HepG2 (cell line): ENCODE measurements around the gene CHKA. TPM values are rescaled to one million over a fixed set of nuclear protein-coding genes. Genes with fewer than 3 reads are reported as not detected.
A peak's percentile ranks its signal among the peaks of the same experiment; 100 is the strongest.

Experiments
- ATAC-seq: fragments of 200-7000 bp; cut with Tn5 transposase; 3 replicates; pipeline ENCODE4 v1.9.1; 2020; ENCODE audit warnings: mild to moderate bottlenecking, moderate library complexity
- BruUV-seq: library from RNA; stranded (reverse); fragments of 400-500 nt; replicated peaks from 2 replicates; lab custom pipeline; 2021; lab: Mats Ljungman, UMichigan
- CTCF ChIA-PET: fragments of 300-600 bp; formaldehyde crosslinking; extraction: SDS; loops from one replicate; lab custom pipeline; 2021; ENCODE audit warnings: low total read pairs, inconsistent platforms, low intra/inter-chr PET ratio; lab: Yijun Ruan, JAX
- POLR2A ChIA-PET: fragments of 350-600 bp; sonication (Branson Sonifier 250); formaldehyde crosslinking; loops from one replicate; lab custom pipeline; 2020; ENCODE audit warnings: antibody characterized with exemption, inconsistent platforms; lab: Yijun Ruan, JAX
- DNase-seq: peaks from one replicate; pipeline ENCODE4 v3.0.0-alpha.2; 2015; ENCODE audit warnings: low spot score
- FAIRE-seq: peaks from 3 replicates; lab custom pipeline; 2011; peaks lifted over from hg19 to GRCh38; lab: Jason Lieb, UNC
- H2AFZ ChIP-seq: one replicate; pipeline ENCODE4 v1.6.1; 2011; ENCODE audit warnings: low read length, inconsistent platforms
- H3K27ac ChIP-seq: fragments of 300-600 bp; 3 replicates; pipeline ENCODE4 v1.8.0; 2011; ENCODE audit warnings: mixed run types, mild to moderate bottlenecking, mixed read lengths, low read length, inconsistent platforms; ENCODE audit not compliant: insufficient read depth; ENCODE audit errors: extremely low read length
- H3K27me3 ChIP-seq, 2 experiments: fragments of 200-600 bp in 1 of 2; 2 replicates in 1 of 2; 3 replicates in 1 of 2; pipeline versions ENCODE4 v1.6.0 to v1.8.0; 2011; ENCODE audit warnings: low read length in 2 of 2, mild to moderate bottlenecking in 2 of 2, moderate library complexity in 2 of 2, inconsistent platforms in 1 of 2; ENCODE audit not compliant: insufficient read depth in 2 of 2, control insufficient read depth in 1 of 2
- H3K36me3 ChIP-seq, 2 experiments: fragments of 200-600 bp in 1 of 2; replicated peaks in 1 of 2; 2 replicates in 1 of 2; 3 replicates in 1 of 2; pipeline versions ENCODE4 v1.5.1 to v1.8.0; 2011; ENCODE audit warnings: low read length in 2 of 2, inconsistent platforms in 1 of 2; ENCODE audit not compliant: insufficient read depth in 2 of 2, control insufficient read depth in 1 of 2
- H3K4me1 ChIP-seq: 2 replicates; pipeline ENCODE4 v1.5.1; 2012; ENCODE audit warnings: low read length, inconsistent platforms; ENCODE audit not compliant: insufficient read depth
- H3K4me2 ChIP-seq: 2 replicates; pipeline ENCODE4 v1.6.0; 2011; ENCODE audit warnings: low read depth, low read length, inconsistent platforms
- H3K4me3 ChIP-seq, 3 experiments: fragments of 200-600 bp in 1 of 3; sonication (generic), shearing (Covaris generic) in 1 of 3; replicated peaks in 1 of 3; 2 replicates each; pipeline ENCODE4 v1.5.1; 2011 to 2016; ENCODE audit warnings: low read length in 3 of 3, inconsistent platforms in 2 of 3, low read depth in 2 of 3, mild to moderate bottlenecking in 2 of 3, control low read depth in 1 of 3, mixed read lengths in 1 of 3; ENCODE audit not compliant: insufficient read depth in 1 of 3
- H3K79me2 ChIP-seq: one replicate; pipeline ENCODE4 v1.6.1; 2011; ENCODE audit warnings: low read length, inconsistent platforms; ENCODE audit not compliant: insufficient read depth
- H3K9ac ChIP-seq: 2 replicates; pipeline ENCODE4 v1.6.0; 2011; ENCODE audit warnings: mild to moderate bottlenecking, low read depth, low read length, inconsistent platforms; ENCODE audit not compliant: insufficient read depth
- H3K9me3 ChIP-seq: 2 replicates; pipeline ENCODE4 v1.5.1; 2012; ENCODE audit warnings: mild to moderate bottlenecking, low read length
- H4K20me1 ChIP-seq: 2 replicates; pipeline ENCODE4 v1.6.0; 2011; ENCODE audit warnings: inconsistent platforms, mild to moderate bottlenecking, low read length, moderate library complexity; ENCODE audit not compliant: insufficient read depth
- KIAA2018 ChIP-seq: sonication (generic); formaldehyde crosslinking; IDR thresholded peaks from 2 replicates; pipeline ENCODE4 v1.5.0; 2020; ENCODE audit warnings: mild to moderate bottlenecking, missing genetic modification reagents, borderline replicate concordance
- ZNF263 ChIP-seq: sonication (generic); formaldehyde crosslinking; IDR thresholded peaks from 2 replicates; pipeline ENCODE4 v1.4.0; 2020; ENCODE audit warnings: missing genetic modification reagents
- ZNF772 ChIP-seq: sonication (generic); formaldehyde crosslinking; IDR thresholded peaks from 2 replicates; pipeline ENCODE4 v1.5.0; 2020; ENCODE audit warnings: mild to moderate bottlenecking, missing genetic modification reagents
- ZNF781 ChIP-seq: sonication (generic); formaldehyde crosslinking; IDR thresholded peaks from 2 replicates; pipeline ENCODE4 v1.5.1; 2020; ENCODE audit warnings: borderline replicate concordance, mild to moderate bottlenecking, missing genetic modification reagents; ENCODE audit errors: not compliant biosample characterization
- WGBS: methylation state at CpG from one replicate; pipeline ENCODE4 v1.1.6; 2017; ENCODE audit warnings: low lambda C conversion rate; 5-methylcytosine and 5-hydroxymethylcytosine counted together
- in situ Hi-C: cut with HindIII; loops from 2 replicates; pipeline ENCODE4 v1.10.0; 2017; ENCODE audit warnings: low pct_unique_long_range_greater_than_20kb; ENCODE audit not compliant: extremely low pct_ligation_motif_present
- intact Hi-C: fragments of 100-400 bp; cut with micrococcal nuclease; formaldehyde crosslinking; loops from one replicate; pipeline ENCODE4 v1.10.0; 2022; ENCODE audit not compliant: unreplicated experiment
- polyA plus RNA-seq, 8 experiments: library from polyadenylated mRNA; depleted of rRNA in 3 of 8; stranded (reverse) in 7 of 8; unstranded in 1 of 8; fragments of >200 nt; fragmentation: Illumina TruSeq in 4 of 8; extraction: Trizol in 4 of 8; gene quantifications; 2 replicates each; pipeline versions ENCODE4 v1.2.1 to v1.2.3, GENCODE V29; 2011 to 2016; ENCODE audit warnings: low read depth in 4 of 8, missing spikeins in 1 of 8, mixed read lengths in 1 of 8; ENCODE audit not compliant: insufficient read depth in 1 of 8
- total RNA-seq, 5 experiments: library from RNA; depleted of rRNA; stranded (reverse); fragments of >200 nt; fragmentation: Illumina TruSeq; extraction: Trizol; gene quantifications; 2 replicates each; pipeline ENCODE4 v1.2.3, GENCODE V29; 2016; ENCODE audit warnings: low read depth in 1 of 5

CHKA gene
- total and polyA plus RNA-seq, 2 of the 13 experiments (the other 11 are each of a cell fraction or from before 2014, with no cell fraction given), result 71.6 to 92.7 TPM

- Histone ChIP-seq H3K27ac (peak overlapping the region; percentile 46), H3K9me3 (no peaks in the 10 kb centered on the region), H3K4me2 (no peak overlapping the region), H4K20me1 (no peaks in the 10 kb centered on the region), H3K36me3 (peaks cover 3 to 29% of the 10 kb centered on the region in 2 experiments), H3K79me2 (peaks cover 85% of the 10 kb centered on the region), H3K27me3 (no peaks in the 10 kb centered on the region), H2AFZ (no peak overlapping the region), H3K9ac (no peak overlapping the region), H3K4me3 (no peak overlapping the region), H3K4me1 (peaks cover 77% of the 10 kb centered on the region)
- no peak for DNase-seq
- in situ Hi-C loops (no loop called here), intact Hi-C loops (no loop called here)
- WGBS, result 98% methylated on average over 8 of the region's 8 CpGs
- TF ChIP-seq ZNF772 (CRISPR knock-in tag) (no peak), KIAA2018 (CRISPR knock-in tag) (no peak), ZNF263 (CRISPR knock-in tag) (peak; percentile 50; the same call in 1 of the 2 replicates), ZNF781 (CRISPR knock-in tag) (no peak)
- no peak for ATAC-seq
- CTCF ChIA-PET, result no interaction called here
- FAIRE-seq, result no peak
- no TSS peak for BruUV-seq
- POLR2A ChIA-PET, result no interaction called here
Observed at GRCh38 chr11:68096962-68097361, 24.2 kb downstream of the CHKA start.
